Amniotic epithelial cell (primary cell): ENCODE measurements around the gene NOX4.

Experiments
- DNase-seq: peaks from one replicate; pipeline ENCODE4 v3.0.0-alpha.2; 2010; ENCODE audit warnings: low read depth

NOX4 gene

DNA sequence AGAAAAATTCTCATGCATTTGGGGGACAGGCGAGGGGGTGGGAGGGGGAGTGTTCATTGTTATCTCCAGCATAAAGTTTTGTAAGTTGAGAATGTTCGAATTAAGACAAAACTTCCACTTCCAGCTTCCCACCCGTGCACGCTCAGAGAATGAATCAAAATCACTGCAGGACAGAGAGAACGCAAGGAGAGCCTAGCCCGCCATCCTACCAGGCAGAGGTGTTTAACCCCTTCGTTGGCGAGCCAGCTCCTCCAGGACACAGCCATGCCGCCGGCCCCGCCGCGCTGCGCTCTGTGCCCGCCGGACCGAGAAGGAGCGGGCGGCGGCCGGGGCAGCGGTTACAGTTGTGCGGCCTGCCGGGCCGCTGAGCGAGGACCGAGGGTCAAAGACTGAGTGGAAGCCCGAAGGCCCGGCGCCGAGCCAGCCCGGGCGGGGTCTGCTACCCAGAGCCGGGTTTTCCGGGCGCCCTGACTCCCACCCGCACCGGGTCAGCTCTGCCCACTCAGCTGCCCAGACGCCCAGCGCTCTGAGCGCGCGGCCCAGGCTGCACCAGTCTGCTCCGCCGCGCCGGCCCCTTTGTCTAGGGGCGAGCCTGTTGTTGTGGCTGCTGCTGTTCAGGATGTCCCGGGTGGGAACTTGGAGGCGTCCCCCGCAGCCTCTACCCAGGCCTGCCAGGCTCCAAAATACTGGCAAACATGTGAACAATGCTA, at the start of gene NOX4:
TSS of gene NOX4 (minus strand) at position 395 of the 710 bp plus-strand sequence. CDS start at position 266, 129 bp downstream.
- peak; percentile 67 for DNase-seq

DNA sequence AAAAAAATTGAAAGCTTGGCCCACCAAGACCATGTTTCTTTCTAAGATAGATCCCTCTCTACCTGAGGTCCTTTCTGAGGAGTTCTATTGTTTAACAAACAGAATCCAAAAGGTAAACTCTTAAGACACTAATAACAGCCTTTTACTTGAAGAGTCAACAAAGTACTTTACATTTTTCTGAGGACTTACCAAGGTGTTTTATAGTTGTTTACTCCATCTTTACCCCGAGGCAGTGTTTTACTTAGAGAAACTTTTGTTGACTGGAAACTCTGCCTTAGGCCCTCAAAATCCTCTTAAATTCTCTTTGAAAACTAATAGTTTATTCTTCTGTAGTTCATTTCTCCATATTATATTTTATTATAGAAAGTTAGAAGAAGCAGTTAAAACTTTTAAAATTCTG, 49.7 kb upstream of the NOX4 start:
- DNase-seq: no peak

- DNase-seq: no peak
Observed at GRCh38 chr11:89537936-89538335, 46.8 kb upstream of the NOX4 start.

- DNase-seq: no peak
Observed at GRCh38 chr11:89536926-89537325, 45.8 kb upstream of the NOX4 start.

DNA sequence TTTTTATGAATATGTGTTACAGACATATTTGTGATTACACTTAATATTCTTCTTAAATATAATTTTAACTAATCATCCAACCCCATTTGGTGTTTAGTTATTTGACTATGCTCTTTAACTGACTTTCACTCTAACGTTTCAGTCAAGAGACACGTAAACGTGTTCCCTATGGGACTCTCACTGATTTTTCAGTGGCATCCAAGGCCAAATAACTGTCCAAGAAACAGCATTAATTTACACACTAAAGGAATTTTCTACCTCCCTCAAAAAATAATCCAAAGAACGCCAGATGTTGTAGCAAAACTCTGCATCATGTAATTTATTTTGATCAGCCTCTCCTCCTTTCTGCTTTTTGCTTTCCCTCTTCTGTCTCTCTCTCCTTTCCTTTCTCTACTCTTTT, 44.0 kb upstream of the NOX4 start:
- no peak for DNase-seq

DNA sequence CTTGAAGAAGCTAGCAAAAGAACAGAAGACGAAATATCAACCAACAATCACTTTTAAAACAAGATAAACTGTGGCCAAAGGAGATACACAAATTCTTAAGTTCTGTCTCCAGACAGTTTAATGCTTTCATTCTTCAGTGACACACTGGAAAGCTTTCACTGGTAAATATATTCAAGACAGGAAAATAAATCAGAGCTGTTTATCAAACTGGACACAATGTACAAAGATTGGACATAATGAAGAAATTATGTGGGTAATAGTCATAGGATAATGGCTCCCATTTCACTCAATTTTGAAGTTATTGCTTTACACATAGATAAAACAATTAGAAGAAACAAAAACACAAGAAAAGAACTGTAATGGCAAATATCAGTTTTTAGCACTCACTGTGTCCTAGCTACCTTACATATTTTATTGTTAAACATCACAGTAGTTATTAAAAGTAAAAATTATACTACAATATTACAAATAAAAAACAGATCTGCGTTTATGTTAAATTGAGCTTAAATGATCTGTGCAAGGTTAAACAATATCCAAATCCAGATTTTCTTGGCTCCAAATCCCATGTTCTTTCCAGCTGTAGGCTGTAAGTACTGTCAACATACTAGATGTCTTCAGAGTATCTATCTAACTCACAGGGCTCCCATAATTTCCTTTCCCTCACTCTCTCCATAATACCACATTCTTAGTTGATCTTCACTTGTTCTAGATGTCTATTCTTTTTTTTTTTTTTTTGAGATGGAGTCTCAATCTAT, 38.6 kb upstream of the NOX4 start:
- peak; percentile 83 for DNase-seq

DNA sequence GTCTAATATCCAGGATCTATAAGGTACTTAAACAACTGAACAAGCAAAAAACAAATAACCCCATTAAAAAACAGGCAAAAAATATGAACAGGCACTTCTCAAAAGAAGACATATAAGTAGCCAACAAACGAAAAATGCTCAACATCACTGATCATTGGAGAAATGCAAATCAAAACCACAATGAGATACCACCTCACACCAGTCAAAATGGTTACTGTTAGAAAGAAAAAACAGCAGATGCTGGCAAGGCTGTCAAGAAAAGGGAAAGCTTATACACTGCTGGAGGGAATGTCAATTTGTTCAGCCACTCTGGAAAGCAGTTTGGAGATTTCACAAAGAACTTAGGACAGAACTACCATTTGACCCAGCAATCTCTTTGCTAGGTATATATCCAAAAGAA, 30.6 kb upstream of the NOX4 start:
- DNase-seq: no peak

GRCh38 chr11:89521294-89521693, 30.1 kb upstream of the NOX4 start:
- no peak for DNase-seq

DNA sequence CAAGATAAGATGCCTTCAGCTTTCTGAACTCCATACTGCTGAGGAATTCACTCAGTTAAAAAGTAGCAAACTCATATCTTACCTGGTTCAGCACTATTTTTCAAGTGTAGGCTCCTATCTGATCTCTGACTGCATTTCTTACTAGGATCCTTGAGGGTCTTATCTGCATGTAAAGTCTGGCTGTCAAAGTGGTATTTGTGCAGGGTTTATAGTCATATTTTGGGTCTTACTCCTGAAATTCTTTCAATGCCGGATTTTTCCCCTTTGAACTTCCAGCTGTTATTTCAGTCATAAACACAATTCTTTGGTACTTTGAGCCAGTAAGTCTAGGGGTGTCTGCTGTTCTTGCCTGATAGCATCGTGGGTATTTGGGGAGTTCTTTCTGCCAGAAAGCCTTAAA, 25.3 kb upstream of the NOX4 start:
- peak; percentile 73 for DNase-seq

DNA sequence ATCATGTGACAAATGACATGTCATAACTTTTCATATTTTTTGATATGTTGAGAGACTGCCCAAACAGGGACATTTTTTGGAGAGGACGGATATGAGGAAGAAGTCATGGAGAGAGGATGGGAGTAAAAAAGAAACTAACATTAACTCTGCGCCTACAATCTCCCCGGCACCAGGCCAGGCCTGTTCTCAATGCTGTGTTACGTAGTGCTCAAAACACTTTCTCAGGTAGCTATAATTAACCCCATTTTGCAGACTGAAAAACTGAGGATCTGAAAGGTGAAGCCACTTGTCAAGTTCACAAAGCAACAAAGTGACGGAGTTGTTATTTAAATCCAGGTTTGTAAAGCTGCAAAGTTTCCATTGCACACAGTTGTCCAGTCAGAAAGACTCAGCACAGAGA, 17.4 kb upstream of the NOX4 start:
- DNase-seq: no peak

DNA sequence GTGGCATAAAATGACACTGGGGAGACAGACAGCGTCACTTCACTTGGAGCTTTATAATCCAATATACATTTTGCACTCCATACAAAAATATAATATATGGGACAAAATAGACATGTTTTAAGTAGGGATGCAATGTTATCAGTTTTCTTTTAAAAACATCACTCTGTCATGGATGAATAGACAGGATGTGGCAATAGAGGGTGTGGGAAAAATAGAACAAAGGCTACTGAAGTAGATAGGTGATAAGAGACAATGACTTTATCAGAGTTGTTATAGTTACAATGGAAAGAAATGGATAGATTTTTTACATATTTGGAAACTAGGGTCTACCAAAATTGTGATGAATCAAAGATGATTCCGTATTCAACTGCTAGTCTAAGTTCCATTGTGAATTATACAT, 13.1 kb upstream of the NOX4 start:
- DNase-seq: no peak

- no peak for DNase-seq
Observed at GRCh38 chr11:89503422-89503821, 12.2 kb upstream of the NOX4 start.

DNA sequence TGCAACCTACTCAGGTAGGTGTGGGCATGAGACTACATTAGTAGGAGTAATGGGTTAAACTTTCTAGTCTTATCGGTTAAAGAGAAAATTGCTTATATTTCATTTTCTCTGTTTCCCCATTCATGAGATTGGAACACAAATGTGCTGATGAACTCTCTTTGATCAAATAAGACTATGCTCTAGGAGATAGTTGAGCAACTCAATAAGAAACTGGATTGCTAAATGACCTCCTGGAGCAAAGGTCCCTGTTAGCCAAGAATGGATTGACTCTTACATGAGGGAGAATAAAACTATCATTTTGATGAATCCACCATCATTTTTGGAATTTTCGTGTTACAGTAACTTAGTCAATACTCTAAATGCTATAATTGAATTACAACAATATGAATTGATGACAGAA, 11.1 kb upstream of the NOX4 start:
- no peak for DNase-seq

DNA sequence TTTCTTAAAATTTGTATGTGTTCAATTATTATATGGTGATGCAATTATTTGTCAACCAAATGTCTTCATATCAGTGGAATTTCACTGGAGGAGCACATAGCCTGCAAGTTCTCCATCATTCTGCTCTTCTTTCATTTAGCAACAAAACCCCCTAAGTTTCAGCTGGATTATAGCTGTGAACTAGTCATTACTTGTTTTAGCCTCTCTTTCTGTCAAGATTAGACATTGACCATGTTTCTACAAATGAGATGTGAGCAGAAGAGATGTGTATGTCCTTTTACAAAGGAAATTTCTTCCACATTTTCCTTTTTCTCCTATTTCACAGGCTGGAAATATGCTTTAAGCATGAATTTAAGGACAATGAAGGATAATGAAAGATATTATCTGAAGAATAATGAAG, 9.2 kb upstream of the NOX4 start:
- no peak for DNase-seq

DNA sequence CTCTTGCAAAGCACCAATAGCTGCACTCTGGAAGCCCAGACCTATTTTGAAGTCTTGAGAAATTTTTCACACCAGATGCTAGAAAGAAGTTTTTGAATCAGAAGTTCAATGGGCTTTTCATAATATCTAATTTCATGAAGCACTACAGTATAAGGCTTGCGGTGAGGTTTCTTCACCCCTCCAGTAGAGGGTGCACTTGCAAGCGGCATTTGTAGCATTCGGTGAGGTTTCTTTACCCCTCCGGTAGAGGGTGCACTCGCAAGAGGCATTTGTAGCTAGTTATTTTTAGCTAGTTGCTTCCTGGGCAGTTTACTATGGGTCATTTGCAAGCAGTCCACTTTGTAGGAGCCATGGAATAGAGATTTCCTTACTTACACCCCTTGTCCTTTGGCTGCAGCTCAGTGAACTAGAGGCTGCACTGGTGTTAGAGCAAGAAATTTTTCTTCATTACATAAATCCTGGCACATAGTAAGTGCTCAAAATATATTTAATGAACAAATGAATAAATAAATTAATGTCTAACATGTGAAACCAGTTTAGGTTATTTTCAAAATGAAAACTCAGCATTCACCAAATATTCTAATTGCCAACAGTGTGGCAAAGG, 7.8 kb upstream of the NOX4 start:
- DNase-seq: no peak

- peak; percentile 94 for DNase-seq
Observed at GRCh38 chr11:89495951-89496350, 4.8 kb upstream of the NOX4 start.

DNA sequence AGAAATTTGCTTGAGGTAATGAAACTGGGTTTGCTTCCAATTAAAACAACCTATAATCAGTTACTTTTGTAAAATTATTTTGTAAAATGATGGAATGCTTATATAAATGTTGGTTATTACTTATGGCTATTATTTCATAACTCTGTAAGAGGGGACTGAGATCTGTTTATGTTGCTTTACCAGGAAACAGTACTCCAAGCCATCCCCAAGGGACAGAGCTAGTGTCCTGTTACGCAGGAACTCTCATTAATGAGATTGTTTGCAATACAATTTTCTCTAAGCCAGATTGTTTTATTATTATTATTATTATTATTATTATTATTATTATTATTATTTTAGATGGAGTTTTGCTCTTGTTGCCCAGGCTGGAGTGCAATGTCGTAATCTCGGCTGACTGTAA, 2.3 kb upstream of the NOX4 start:
- DNase-seq: no peak

- DNase-seq: peak; percentile 8
Observed at GRCh38 chr11:89490602-89490980, 584 bp downstream of the NOX4 start.

GRCh38 chr11:89489930-89490329, 1.2 kb downstream of the NOX4 start:
- DNase-seq: peak; percentile 66

GRCh38 chr11:89487016-89487415, 4.2 kb downstream of the NOX4 start:
- peak; percentile 27 for DNase-seq

- no peak for DNase-seq
Observed at GRCh38 chr11:89484896-89485295, 6.3 kb downstream of the NOX4 start.

- no peak for DNase-seq
Observed at GRCh38 chr11:89477175-89477574, 14.0 kb downstream of the NOX4 start.

- DNase-seq: peak; percentile 41
Observed at GRCh38 chr11:89463266-89463780, 27.9 kb downstream of the NOX4 start.
